NB4 (cell line): ENCODE measurements around the gene PARP12.

Experiments
- DNase-seq: peaks from one replicate; pipeline ENCODE4 v3.0.0; 2010; ENCODE audit warnings: low read depth
- H3K4me3 ChIP-seq: one replicate; pipeline ENCODE4 v1.5.1; 2011; ENCODE audit warnings: mild to moderate bottlenecking, low read depth, low read length, moderate library complexity
- CTCF ChIP-seq: IDR thresholded peaks from one replicate; pipeline ENCODE4 v1.5.1; 2012; ENCODE audit warnings: low read depth, low read length
- MYC ChIP-seq: IDR thresholded peaks from 2 replicates; pipeline ENCODE4 v1.6.1; 2011; ENCODE audit warnings: low read depth, low read length
- POLR2A ChIP-seq: IDR thresholded peaks from 2 replicates; pipeline ENCODE4 v1.6.1; 2011; ENCODE audit warnings: mild to moderate bottlenecking; ENCODE audit not compliant: insufficient read length; ENCODE audit errors: extremely low read depth
- TF ChIP-seq, protein P1 (sequence below): IDR thresholded peaks from 2 replicates; pipeline ENCODE4 v1.6.1; 2011; ENCODE audit warnings: low read depth, low read length

PARP12 gene

DNA sequence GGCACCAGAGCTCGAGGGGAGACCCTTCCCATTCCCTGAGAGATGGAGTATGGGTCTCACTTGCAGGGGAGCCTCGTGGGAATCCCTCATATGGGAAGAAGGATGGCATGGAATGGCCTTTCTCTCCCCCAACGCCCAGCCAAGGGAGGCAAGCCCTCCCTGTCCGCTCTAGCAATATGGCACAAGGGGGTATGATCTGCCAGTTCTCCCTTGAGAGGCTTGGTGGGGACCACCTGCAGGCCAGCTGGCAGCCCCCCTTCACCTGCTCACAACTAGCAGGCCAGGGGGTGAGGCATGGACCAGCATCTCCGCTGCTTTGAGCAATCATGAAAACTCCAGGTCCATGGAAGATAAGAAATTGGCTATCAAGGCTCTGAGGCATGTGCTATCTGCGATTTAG is 70.8 kb downstream of the PARP12 start:
- DNase-seq, result no peak
- TF ChIP-seq POLR2A (no peak), MYC (no peak), CTCF (no peak)
- TF ChIP-seq, protein P1, sequence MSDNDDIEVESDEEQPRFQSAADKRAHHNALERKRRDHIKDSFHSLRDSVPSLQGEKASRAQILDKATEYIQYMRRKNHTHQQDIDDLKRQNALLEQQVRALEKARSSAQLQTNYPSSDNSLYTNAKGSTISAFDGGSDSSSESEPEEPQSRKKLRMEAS, result no peak
- no peak overlapping the region for H3K4me3 ChIP-seq

GRCh38 chr7:139991269-139991666 is 71.5 kb downstream of the PARP12 start:
- TF ChIP-seq POLR2A, result no peak
- TF ChIP-seq CTCF, result no peak
- TF ChIP-seq, protein P1, result no peak
- TF ChIP-seq MYC, result no peak
- no peak for DNase-seq
- H3K4me3 ChIP-seq, result no peak overlapping the region

DNA sequence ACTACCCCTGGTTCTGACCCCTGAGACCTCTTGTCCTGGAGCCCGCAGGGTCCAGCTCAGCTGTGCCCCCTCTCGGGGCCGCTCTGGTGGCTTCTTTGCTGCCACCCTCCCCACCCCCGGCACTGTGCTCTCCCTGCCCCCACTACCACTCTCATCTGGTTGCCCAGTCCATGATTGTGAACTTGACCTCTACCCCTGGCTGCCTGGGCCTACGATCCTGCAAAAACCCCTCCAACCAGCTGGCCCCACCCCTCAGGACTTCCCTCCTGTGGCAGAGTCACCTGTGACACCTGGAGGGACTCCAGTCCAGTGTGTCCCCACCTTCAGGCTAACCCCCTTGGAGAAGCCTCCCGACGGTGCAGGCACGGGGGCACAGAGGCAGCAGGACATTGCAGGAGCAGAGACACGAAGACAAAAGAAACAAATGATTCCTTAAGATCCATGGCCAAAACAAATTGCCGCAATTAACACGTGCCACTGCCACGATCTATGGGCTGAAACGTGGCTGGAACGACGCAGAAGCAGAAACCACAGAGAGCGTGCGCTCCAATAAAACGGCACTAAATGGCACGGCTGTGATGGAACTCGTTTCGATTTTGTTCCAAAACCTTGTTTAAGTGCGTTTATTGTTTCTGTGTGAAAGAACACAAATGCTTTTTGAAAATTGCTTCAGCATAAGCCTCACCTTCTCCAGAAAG is 72.0 kb downstream of the PARP12 start:
- TF ChIP-seq POLR2A (no peak), MYC (no peak), CTCF (no peak)
- TF ChIP-seq, protein P1, result no peak
- no peak for DNase-seq
- no peak overlapping the region for H3K4me3 ChIP-seq

GRCh38 chr7:139990142-139990535 is 72.6 kb downstream of the PARP12 start:
- no peak for TF ChIP-seq POLR2A
- TF ChIP-seq, protein P1, result no peak
- TF ChIP-seq MYC, result no peak
- no peak for TF ChIP-seq CTCF
- no peak overlapping the region for H3K4me3 ChIP-seq
- no peak for DNase-seq

DNA sequence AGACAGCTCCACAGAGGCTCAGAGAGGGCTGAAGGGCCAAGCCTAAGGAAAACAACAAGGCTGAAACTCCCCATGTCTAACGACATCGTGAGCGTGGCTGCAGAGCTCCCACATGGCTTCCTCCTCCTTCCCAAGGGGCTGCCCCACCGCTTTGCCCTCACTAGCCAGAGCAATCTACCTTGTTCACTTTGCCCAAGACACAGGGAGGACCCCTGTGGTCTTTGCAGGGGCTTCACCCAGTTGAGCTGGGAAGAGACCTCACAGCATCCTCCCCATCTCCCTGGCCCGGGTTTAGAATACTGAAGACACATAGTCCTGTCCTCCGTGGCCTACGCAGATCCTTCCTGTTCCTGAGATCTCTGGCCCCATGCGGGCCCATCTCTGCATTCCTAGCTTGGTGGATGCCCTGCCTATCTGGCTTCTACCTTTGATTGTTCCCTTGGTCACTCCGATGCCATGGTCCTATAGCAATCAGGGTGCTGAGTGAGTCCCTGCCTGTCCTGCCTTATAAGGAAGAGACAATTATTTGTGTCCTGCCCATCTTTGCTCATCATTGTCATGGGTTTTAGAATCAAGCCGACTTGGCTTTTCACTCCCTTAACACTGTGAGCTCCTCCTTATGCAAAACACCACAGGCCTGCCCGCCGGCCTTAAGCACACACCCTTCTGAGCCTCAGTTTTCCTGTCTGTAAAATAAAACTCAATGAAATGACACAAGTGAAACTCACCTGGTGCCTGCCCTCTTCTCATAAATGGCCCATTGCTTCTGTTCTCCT is 73.2 kb downstream of the PARP12 start:
- no peak overlapping the region for H3K4me3 ChIP-seq
- DNase-seq, result no peak
- TF ChIP-seq, protein P1, result no peak
- TF ChIP-seq CTCF, result no peak
- TF ChIP-seq POLR2A, result no peak
- no peak for TF ChIP-seq MYC
